Lower leg skin (tissue), 3 donors: Measurements from ENCODE around the gene PRRT1.

Source experiments
- POLR2A ChIP-seq, 2 donors: fragments of 450-650 bp; IDR thresholded peaks; one replicate each; pipeline ENCODE4 v1.6.1; 2016 to 2017; ENCODE audit warnings: antibody characterized with exemption in 2 of 2, mild to moderate bottlenecking in 1 of 2, moderate library complexity in 1 of 2
- TF ChIP-seq, protein P1 (sequence below), 3 donors: fragments of 450-650 bp; IDR thresholded peaks; one replicate each; pipeline ENCODE4 v1.5.1; 2016; ENCODE audit warnings: antibody characterized with exemption in 3 of 3, mild to moderate bottlenecking in 3 of 3, moderate library complexity in 2 of 3

DNA sequence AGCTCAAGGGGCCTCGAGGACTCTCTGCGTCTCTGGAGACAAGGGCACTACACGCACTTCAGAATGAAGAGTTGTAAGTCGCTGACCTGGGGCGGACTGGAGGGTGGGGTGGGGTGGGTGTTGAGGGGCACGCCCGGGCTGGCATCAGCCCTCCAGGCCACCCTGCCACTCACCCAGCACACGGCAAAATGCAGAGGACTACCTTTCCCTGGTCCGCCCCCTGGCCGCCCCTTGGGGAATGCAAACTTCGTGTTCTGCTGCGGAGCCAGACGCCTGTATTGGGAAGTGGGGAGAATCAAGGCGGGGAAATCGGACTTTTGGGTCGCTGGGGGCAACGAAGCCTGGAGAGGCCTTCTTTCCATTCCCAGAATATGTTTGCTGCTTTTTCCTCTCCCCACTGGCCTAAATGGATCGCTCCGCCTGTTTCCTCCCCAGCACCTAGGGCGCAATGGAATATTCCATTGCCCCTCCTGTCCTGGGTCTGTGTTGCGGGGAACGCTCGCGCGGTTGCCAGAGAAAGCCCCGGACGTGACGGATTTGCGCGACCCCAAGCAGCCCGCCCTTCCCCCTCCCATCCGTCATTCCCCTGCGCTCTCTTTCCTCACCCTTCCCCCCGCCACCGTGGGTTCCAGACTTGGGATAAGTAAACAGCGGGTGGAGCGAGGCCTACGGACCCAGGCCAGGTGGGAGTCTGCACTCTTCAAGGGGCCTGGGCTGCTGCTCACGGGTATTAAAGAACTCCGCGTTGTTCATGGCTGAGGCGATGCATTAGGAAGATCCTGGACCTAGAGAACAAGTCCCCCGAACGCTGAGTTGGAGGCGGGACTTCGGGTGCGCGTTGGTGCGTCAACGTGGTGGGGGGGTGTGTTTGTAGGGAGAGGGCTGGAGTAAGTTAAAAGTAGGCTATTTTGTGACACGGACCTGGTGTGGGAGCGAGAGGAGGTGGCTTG lies 2.1 kb upstream of the PRRT1 start, which contains the start of gene PPT2:
- TF ChIP-seq, protein P1, sequence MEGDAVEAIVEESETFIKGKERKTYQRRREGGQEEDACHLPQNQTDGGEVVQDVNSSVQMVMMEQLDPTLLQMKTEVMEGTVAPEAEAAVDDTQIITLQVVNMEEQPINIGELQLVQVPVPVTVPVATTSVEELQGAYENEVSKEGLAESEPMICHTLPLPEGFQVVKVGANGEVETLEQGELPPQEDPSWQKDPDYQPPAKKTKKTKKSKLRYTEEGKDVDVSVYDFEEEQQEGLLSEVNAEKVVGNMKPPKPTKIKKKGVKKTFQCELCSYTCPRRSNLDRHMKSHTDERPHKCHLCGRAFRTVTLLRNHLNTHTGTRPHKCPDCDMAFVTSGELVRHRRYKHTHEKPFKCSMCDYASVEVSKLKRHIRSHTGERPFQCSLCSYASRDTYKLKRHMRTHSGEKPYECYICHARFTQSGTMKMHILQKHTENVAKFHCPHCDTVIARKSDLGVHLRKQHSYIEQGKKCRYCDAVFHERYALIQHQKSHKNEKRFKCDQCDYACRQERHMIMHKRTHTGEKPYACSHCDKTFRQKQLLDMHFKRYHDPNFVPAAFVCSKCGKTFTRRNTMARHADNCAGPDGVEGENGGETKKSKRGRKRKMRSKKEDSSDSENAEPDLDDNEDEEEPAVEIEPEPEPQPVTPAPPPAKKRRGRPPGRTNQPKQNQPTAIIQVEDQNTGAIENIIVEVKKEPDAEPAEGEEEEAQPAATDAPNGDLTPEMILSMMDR (IDR thresholded peaks at IDR 0.05): no peak
- no peak for TF ChIP-seq POLR2A (IDR thresholded peaks at IDR 0.05)
